ENCODE measurements around the gene PGC.

PGC gene

GRCh38 chr6:41695825-41696224 lies 51.4 kb downstream of the PGC start:
- H4K20me1 ChIP-seq (ENCODE audit: control insufficient read depth, insufficient read depth, low read depth, low read length) = peaks cover 2% of the 10 kb centered on the region; the same call in 1 of the 2 replicates
- H3K27ac ChIP-seq (ENCODE audit: low read depth, low read length) = no peak overlapping the region
- no peak for TF ChIP-seq EZH2phosphoT487 (IDR thresholded peaks at IDR 0.05; ENCODE audit: borderline replicate concordance, low read length)
- no peak for TF ChIP-seq CTCF (IDR thresholded peaks at IDR 0.05; ENCODE audit: low read depth, low read length, poor library complexity, severe bottlenecking)
- peaks cover 18% of the 10 kb centered on the region for H3K4me1 ChIP-seq (ENCODE audit: control insufficient read depth, low read length)
- H3K4me2 ChIP-seq (ENCODE audit: low read length) = no peak overlapping the region
- H3K9me2 ChIP-seq (replicated peaks; ENCODE audit: control insufficient read depth, low read length) = no peaks in the 10 kb centered on the region
- H3K36me3 ChIP-seq (ENCODE audit: control insufficient read depth, low read length) = peaks cover 30% of the 10 kb centered on the region
- no peaks in the 10 kb centered on the region for H3F3A ChIP-seq (ENCODE audit: control insufficient read depth, insufficient read depth)
- no peaks in the 10 kb centered on the region for H3K9me3 ChIP-seq (ENCODE audit: control insufficient read depth, insufficient read depth, low read length)
- no peak overlapping the region for H3K4me3 ChIP-seq (ENCODE audit: low read length)
- peaks cover 42% of the 10 kb centered on the region for H3K79me2 ChIP-seq (ENCODE audit: control insufficient read depth, low read length)
- no peaks in the 10 kb centered on the region for H3K27me3 ChIP-seq (ENCODE audit: control insufficient read depth, low read length)

GRCh38 chr6:41694815-41695526 lies 52.2 kb downstream of the PGC start:
- peaks cover 39% of the 10 kb centered on the region for H3K36me3 ChIP-seq (ENCODE audit: control insufficient read depth, low read length)
- peaks cover 37% of the 10 kb centered on the region for H3K79me2 ChIP-seq (ENCODE audit: control insufficient read depth, low read length)
- no peaks in the 10 kb centered on the region for H3K27me3 ChIP-seq (ENCODE audit: control insufficient read depth, low read length)
- no peak overlapping the region for H3K27ac ChIP-seq (ENCODE audit: low read depth, low read length)
- H3K9me3 ChIP-seq (ENCODE audit: control insufficient read depth, insufficient read depth, low read length) = no peaks in the 10 kb centered on the region
- no peaks in the 10 kb centered on the region for H3K9me2 ChIP-seq (replicated peaks; ENCODE audit: control insufficient read depth, low read length)
- TF ChIP-seq CTCF (IDR thresholded peaks at IDR 0.05; ENCODE audit: low read depth, low read length, poor library complexity, severe bottlenecking) (no peak), EZH2phosphoT487 (IDR thresholded peaks at IDR 0.05; ENCODE audit: borderline replicate concordance, low read length) (no peak)
- H3K4me2 ChIP-seq (ENCODE audit: low read length) = no peak overlapping the region
- H3F3A ChIP-seq (ENCODE audit: control insufficient read depth, insufficient read depth) = no peaks in the 10 kb centered on the region
- peaks cover 9% of the 10 kb centered on the region for H3K4me1 ChIP-seq (ENCODE audit: control insufficient read depth, low read length)
- H3K4me3 ChIP-seq (ENCODE audit: low read length) = no peak overlapping the region
- H4K20me1 ChIP-seq (ENCODE audit: control insufficient read depth, insufficient read depth, low read depth, low read length) = peaks cover 2% of the 10 kb centered on the region; the same call in 1 of the 2 replicates

- Histone ChIP-seq H4K20me1 (ENCODE audit: control insufficient read depth, insufficient read depth, low read depth, low read length) (peaks cover 2% of the 10 kb centered on the region; the same call in 1 of the 2 replicates), H3K27ac (ENCODE audit: low read depth, low read length) (no peak overlapping the region), H3K9me2 (replicated peaks; ENCODE audit: control insufficient read depth, low read length) (no peaks in the 10 kb centered on the region), H3K4me3 (ENCODE audit: low read length) (no peak overlapping the region), H3K36me3 (ENCODE audit: control insufficient read depth, low read length) (peaks cover 30% of the 10 kb centered on the region), H3K79me2 (ENCODE audit: control insufficient read depth, low read length) (peaks cover 23% of the 10 kb centered on the region), H3K9me3 (ENCODE audit: control insufficient read depth, insufficient read depth, low read length) (no peaks in the 10 kb centered on the region), H3K4me1 (ENCODE audit: control insufficient read depth, low read length) (no peaks in the 10 kb centered on the region), H3F3A (ENCODE audit: control insufficient read depth, insufficient read depth) (no peaks in the 10 kb centered on the region), H3K27me3 (ENCODE audit: control insufficient read depth, low read length) (no peaks in the 10 kb centered on the region), H3K4me2 (ENCODE audit: low read length) (no peak overlapping the region)
- TF ChIP-seq EZH2phosphoT487 (IDR thresholded peaks at IDR 0.05; ENCODE audit: borderline replicate concordance, low read length) (no peak), CTCF (IDR thresholded peaks at IDR 0.05; ENCODE audit: low read depth, low read length, poor library complexity, severe bottlenecking) (no peak)
Observed at GRCh38 chr6:41693281-41694240, 53.6 kb downstream of the PGC start.
